HepG2 (cell line): ENCODE data around the gene CNOT10.

ENCODE experiments used
- ADNP ChIP-seq: sonication (generic); formaldehyde crosslinking; IDR thresholded peaks from 2 replicates; pipeline ENCODE4 v1.4.0; 2020; ENCODE audit warnings: missing genetic modification reagents
- KDM5A ChIP-seq: fragments of 200-600 bp; sonication (generic); IDR thresholded peaks from 2 replicates; pipeline ENCODE4 v1.7.0; 2018; ENCODE audit warnings: antibody characterized with exemption, mild to moderate bottlenecking, low read length, borderline replicate concordance
- MBD4 ChIP-seq: IDR thresholded peaks from 2 replicates; pipeline ENCODE4 v1.6.1; 2012; ENCODE audit warnings: low read length, inconsistent platforms, borderline replicate concordance
- RFX5 ChIP-seq: IDR thresholded peaks from 2 replicates; pipeline ENCODE4 v1.6.1; 2011; ENCODE audit warnings: low read depth, low read length, improper control_type of control experiment
- STAT5B ChIP-seq: sonication (generic); formaldehyde crosslinking; IDR thresholded peaks from 2 replicates; pipeline ENCODE4 v1.4.0; 2020; ENCODE audit warnings: missing genetic modification reagents
- YEATS4 ChIP-seq: sonication (generic); formaldehyde crosslinking; IDR thresholded peaks from 2 replicates; pipeline ENCODE4 v1.4.0; 2020; ENCODE audit warnings: missing genetic modification reagents, borderline replicate concordance
- ZBTB10 ChIP-seq: sonication (generic); formaldehyde crosslinking; IDR thresholded peaks from 2 replicates; pipeline ENCODE4 v1.4.0; 2020; ENCODE audit warnings: missing genetic modification reagents, borderline replicate concordance
- ZC3H4 ChIP-seq: sonication (generic); formaldehyde crosslinking; IDR thresholded peaks from 2 replicates; pipeline ENCODE4 v1.4.0; 2020; ENCODE audit warnings: missing genetic modification reagents, borderline replicate concordance
- ZFAT ChIP-seq: sonication (generic); formaldehyde crosslinking; conservative IDR thresholded peaks from 2 replicates; pipeline ENCODE4 v1.8.1; 2023; ENCODE audit warnings: missing genetic modification reagents, inconsistent platforms
- TF ChIP-seq, protein P1 (sequence below): sonication (generic); formaldehyde crosslinking; IDR thresholded peaks from 2 replicates; pipeline ENCODE4 v1.5.0; 2020; ENCODE audit warnings: mild to moderate bottlenecking, missing genetic modification reagents, moderate library complexity
- TF ChIP-seq, protein P2 (sequence below): sonication (generic); formaldehyde crosslinking; IDR thresholded peaks from 2 replicates; pipeline ENCODE4 v1.5.0; 2020; ENCODE audit warnings: missing genetic modification reagents, mild to moderate bottlenecking, borderline replicate concordance

DNA sequence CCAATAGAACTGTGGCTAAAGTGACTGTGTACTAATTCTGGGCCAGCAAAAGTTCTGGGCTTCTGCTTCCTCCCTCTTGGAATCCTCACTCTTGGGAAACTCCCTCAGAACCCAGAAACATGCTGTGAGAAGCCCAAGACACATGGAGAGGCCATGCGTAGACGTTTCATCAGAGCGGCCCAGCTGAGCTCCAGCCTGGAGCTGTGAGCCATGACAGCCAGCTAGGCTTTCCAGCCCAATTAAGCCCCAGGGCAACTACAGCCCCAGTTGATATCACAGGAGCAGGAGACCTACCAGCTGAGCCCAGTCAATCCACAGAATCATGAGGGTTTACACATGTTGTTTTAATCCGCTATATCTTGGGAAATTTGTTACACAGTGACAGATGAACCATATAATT lies 43.6 kb upstream of the CNOT10 start:
- TF ChIP-seq, protein P1, sequence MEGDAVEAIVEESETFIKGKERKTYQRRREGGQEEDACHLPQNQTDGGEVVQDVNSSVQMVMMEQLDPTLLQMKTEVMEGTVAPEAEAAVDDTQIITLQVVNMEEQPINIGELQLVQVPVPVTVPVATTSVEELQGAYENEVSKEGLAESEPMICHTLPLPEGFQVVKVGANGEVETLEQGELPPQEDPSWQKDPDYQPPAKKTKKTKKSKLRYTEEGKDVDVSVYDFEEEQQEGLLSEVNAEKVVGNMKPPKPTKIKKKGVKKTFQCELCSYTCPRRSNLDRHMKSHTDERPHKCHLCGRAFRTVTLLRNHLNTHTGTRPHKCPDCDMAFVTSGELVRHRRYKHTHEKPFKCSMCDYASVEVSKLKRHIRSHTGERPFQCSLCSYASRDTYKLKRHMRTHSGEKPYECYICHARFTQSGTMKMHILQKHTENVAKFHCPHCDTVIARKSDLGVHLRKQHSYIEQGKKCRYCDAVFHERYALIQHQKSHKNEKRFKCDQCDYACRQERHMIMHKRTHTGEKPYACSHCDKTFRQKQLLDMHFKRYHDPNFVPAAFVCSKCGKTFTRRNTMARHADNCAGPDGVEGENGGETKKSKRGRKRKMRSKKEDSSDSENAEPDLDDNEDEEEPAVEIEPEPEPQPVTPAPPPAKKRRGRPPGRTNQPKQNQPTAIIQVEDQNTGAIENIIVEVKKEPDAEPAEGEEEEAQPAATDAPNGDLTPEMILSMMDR: no peak
- TF ChIP-seq, protein P2, sequence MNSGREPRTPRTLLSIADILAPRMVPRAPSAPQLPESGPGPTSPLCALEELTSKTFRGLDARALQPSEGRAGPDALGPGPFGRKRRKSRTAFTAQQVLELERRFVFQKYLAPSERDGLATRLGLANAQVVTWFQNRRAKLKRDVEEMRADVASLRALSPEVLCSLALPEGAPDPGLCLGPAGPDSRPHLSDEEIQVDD (CRISPR knock-in tag): no peak
- TF ChIP-seq ZFAT (CRISPR knock-in tag) (no peak), RFX5 (no peak), MBD4 (no peak), ZBTB10 (CRISPR knock-in tag) (no peak), ZC3H4 (CRISPR knock-in tag) (no peak), ADNP (CRISPR knock-in tag) (no peak), YEATS4 (no peak), KDM5A (no peak), STAT5B (no peak)
